Effector memory CD4-positive, alpha-beta T cell (primary cell): ENCODE data around the gene UBAC2.
A peak's percentile ranks its signal among the peaks of the same experiment; 100 is the strongest.
"Not testable (repeated sequence)": the region's sequence is repeated elsewhere in the genome, so short reads cannot be mapped to it uniquely, and the experiment has no call there.

Experiments used
- DNase-seq, 3 donors: peaks; one replicate each; pipeline ENCODE4 v3.0.0-alpha.2; 2020
- H3K27ac ChIP-seq: 2 replicates; pipeline ENCODE4 v1.7.0; 2013; ENCODE audit warnings: mild to moderate bottlenecking, low read length, moderate library complexity; ENCODE audit not compliant: insufficient read depth, poor library complexity, severe bottlenecking
- H3K27me3 ChIP-seq: replicated peaks from 2 replicates; pipeline ENCODE4 v1.7.0; 2013; ENCODE audit warnings: mild to moderate bottlenecking, low read length; ENCODE audit not compliant: insufficient read depth, control insufficient read depth, poor library complexity, severe bottlenecking
- H3K36me3 ChIP-seq: 2 replicates; pipeline ENCODE4 v1.7.0; 2013; ENCODE audit warnings: mild to moderate bottlenecking, low read length, moderate library complexity; ENCODE audit not compliant: control insufficient read depth, insufficient read depth
- H3K4me1 ChIP-seq: 2 replicates; pipeline ENCODE4 v1.7.0; 2013; ENCODE audit warnings: low read length, mild to moderate bottlenecking; ENCODE audit not compliant: control insufficient read depth, insufficient read depth, poor library complexity, severe bottlenecking
- H3K4me3 ChIP-seq: 2 replicates; pipeline ENCODE4 v1.7.0; 2013; ENCODE audit warnings: low read length, low read depth, mild to moderate bottlenecking; ENCODE audit not compliant: insufficient read depth, poor library complexity, severe bottlenecking
- H3K9me3 ChIP-seq: 2 replicates; pipeline ENCODE4 v1.7.0; 2013; ENCODE audit warnings: mild to moderate bottlenecking, low read length, moderate library complexity; ENCODE audit not compliant: control insufficient read depth

UBAC2 gene

DNA sequence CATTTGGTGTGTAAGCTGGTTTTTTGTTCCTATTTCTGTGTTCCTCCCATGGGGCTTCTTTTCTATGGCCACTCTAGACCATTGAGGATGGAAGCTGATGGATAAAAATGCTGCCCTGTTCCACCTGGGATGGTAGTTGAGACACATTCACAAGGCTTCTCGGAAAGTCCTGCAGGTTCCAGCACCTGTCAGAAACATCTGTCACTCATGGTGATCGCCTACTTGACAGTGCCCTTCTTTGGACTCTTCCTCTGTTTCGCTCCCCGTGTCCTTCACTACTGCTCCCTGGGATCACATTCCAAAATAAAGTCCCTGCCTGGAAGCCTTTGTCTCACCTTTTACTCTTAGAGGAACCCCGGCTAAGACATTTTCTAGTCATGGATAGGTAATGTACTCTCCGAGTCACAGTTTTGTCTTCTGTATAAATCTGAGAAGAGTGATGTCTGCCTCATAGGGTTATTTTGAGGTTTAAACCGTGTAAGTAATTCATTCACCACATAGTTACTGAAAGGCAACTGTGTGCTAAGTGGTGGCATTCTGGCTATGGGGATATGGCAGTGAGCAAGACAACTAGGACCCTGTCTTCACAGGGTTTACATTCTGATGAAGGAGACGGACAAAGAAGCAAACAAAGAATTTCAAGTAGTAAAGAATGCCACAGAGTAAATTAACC, 21.0 kb downstream of the UBAC2 start:
- Histone ChIP-seq H3K9me3 (no peaks in the 10 kb centered on the region), H3K27ac (peak overlapping the region; percentile 0), H3K4me3 (no peak overlapping the region), H3K27me3 (no peaks in the 10 kb centered on the region), H3K4me1 (peaks cover 69% of the 10 kb centered on the region), H3K36me3 (no peaks in the 10 kb centered on the region)
- no peak for DNase-seq

DNA sequence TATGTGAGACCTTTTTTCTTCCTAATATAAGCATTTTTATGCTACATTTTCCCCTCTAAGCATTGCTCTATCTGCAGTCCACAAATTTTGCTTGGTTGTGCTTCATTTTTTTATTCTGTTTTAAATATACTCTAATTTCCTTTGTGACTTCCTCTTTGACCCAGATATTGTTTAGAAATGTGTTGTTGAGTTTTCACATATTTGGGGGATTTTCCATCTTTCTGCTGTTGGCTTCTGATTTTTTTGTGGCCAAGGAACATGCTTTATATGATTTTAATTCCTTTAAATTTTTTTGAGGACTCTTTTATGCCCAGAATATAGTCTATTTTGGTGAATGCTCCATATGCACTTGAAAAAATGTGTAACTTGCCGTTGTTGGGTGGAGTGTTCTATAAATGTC, 22.9 kb downstream of the UBAC2 start:
- Histone ChIP-seq H3K4me1 (peaks cover 67% of the 10 kb centered on the region), H3K4me3 (peak overlapping the region; percentile 7), H3K36me3 (no peaks in the 10 kb centered on the region), H3K9me3 (no peaks in the 10 kb centered on the region), H3K27me3 (no peaks in the 10 kb centered on the region), H3K27ac (peak overlapping the region; percentile 56)
- DNase-seq: no peak

DNA sequence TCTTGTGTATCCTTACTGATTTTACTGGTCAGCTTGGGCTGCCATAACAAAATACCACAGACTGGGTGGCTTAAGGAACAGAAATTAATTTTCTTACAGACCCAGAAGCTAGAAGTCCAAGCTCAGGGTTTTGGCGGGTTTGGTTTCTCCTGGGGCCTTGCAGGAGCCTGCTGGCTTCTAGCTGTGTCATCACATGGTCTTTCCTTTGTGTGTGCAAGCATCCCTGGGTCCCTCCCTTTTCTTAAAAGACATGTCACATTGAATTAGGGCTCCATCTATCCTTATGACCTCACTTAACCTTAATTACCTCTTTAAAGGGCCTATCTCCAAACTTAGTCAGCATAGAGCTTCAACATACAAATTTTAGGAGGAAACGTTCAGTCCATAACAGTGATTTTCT, 23.4 kb downstream of the UBAC2 start:
- Histone ChIP-seq H3K9me3 (no peaks in the 10 kb centered on the region), H3K27me3 (no peaks in the 10 kb centered on the region), H3K4me1 (peaks cover 66% of the 10 kb centered on the region), H3K36me3 (no peaks in the 10 kb centered on the region), H3K4me3 (peak overlapping the region; percentile 7), H3K27ac (peak overlapping the region; percentile 56)
- DNase-seq: no peak

DNA sequence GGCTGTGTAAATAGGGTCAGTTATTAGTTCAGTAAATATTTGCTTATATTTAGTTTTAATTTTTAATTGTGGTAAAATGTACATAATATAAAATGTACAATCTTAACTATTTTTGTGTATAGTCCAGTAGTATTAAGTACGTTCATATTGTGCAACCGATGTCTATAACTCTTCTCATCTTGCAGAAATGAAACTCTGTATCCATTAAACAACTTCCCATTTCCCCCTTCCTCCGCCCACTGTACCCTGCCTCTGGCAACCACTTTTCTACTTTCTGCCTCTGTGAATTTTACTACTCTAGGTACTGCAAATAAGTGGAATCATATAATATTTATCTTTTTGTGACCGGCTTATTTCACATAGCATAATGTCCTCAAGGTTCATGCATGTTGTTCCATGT, 24.4 kb downstream of the UBAC2 start:
- H3K4me1 ChIP-seq: peaks cover 66% of the 10 kb centered on the region

DNA sequence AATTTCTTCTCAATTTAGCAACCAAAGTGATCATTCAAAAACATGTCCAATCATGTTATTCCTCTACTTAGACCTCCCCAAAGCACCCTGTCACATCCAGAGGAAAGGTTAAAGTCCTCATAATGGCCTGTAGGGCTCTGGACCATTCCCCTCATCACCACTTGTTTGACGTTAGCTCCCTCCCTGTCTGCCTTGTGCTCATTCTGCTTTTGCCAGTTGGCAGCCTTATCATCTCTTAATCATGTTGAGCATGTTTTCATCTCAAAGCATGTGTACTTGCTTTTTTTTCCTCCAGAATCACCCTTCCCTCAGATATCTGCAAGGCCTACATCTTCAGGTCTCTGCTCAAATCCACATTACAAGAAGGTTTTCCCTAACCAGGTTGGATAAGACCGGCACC, 25.9 kb downstream of the UBAC2 start:
- Histone ChIP-seq H3K27me3 (no peaks in the 10 kb centered on the region), H3K36me3 (no peaks in the 10 kb centered on the region), H3K9me3 (no peaks in the 10 kb centered on the region), H3K27ac (no peak overlapping the region), H3K4me1 (peaks cover 59% of the 10 kb centered on the region), H3K4me3 (no peak overlapping the region)
- no peak for DNase-seq

More for the DNA sequence above, 24.4 kb downstream of the UBAC2 start:
- H3K9me3 ChIP-seq: no peaks in the 10 kb centered on the region
- no peak overlapping the region for H3K4me3 ChIP-seq
- DNase-seq: no peak
- no peaks in the 10 kb centered on the region for H3K27me3 ChIP-seq
- no peak overlapping the region for H3K27ac ChIP-seq
- H3K36me3 ChIP-seq: no peaks in the 10 kb centered on the region

DNA sequence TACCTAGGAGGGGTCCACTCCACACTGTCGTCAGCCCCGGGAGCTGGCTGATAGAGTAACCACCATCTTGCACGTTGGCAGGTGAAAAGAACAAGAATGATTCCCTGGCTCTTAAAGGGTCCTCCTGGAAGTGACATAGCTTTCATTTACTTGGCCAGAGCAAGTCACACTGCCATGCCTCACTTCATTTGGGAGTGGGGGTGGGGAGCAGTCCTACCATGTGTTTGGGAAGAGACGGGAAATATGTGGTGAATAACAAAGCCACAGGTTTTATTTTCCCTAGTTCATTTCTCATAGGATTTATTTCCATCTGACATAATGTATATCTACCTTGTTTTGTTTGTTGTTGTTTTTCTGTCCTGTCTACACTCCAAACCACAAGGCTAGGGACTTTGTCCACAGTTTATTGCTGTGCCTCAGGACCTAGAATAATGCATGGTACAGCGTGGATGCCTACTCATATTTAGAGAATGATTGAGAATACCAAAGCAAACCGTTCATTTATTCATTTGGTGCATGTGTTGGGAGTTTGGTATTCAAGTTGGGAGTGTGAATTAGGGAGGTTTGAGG, 26.8 kb downstream of the UBAC2 start:
- H3K36me3 ChIP-seq: no peaks in the 10 kb centered on the region
- no peaks in the 10 kb centered on the region for H3K27me3 ChIP-seq
- no peak overlapping the region for H3K27ac ChIP-seq
- no peak for DNase-seq
- peaks cover 56% of the 10 kb centered on the region for H3K4me1 ChIP-seq
- H3K9me3 ChIP-seq: no peaks in the 10 kb centered on the region
- no peak overlapping the region for H3K4me3 ChIP-seq

DNA sequence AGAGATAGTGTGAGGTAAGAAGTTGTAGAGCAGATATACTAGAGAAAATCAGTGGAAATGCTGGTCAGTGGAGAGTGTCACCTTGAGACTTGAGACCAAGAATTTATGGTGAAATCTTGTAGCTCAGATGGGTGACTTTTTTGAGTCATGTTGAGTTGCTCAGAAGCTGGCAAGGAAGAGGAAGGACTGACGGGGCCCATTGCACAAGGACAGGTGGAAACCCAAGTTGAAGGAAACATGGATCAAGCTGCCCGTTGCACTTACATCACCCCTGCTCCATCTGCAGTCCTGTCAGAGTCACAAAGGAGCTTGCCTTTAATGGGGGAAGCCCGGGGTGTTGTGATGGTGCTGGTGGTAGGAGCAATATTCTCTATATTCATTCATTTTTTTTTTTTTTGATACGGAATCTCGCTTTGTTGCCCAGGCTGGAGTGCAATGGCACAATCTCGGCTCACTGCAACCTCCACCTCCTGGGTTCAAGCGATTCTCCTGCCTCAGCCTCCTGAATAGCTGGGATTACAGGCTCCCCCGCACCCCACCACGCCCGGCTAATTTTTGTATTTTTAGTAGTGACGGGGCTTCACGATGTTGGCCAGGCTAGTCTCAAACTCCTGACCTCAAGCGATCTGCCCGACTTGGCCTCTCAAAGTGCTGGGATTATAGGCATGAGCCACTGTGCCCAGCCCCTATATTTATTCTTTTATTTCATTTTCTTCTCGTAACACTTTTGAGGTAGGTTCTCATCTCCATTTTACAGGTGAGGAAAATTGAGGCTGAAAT, 27.4 kb downstream of the UBAC2 start:
- peaks cover 56% of the 10 kb centered on the region for H3K4me1 ChIP-seq
- no peaks in the 10 kb centered on the region for H3K36me3 ChIP-seq
- H3K4me3 ChIP-seq: no peak overlapping the region
- no peak for DNase-seq
- H3K27me3 ChIP-seq: no peaks in the 10 kb centered on the region
- peak overlapping the region; percentile 58 for H3K27ac ChIP-seq
- no peaks in the 10 kb centered on the region for H3K9me3 ChIP-seq

DNA sequence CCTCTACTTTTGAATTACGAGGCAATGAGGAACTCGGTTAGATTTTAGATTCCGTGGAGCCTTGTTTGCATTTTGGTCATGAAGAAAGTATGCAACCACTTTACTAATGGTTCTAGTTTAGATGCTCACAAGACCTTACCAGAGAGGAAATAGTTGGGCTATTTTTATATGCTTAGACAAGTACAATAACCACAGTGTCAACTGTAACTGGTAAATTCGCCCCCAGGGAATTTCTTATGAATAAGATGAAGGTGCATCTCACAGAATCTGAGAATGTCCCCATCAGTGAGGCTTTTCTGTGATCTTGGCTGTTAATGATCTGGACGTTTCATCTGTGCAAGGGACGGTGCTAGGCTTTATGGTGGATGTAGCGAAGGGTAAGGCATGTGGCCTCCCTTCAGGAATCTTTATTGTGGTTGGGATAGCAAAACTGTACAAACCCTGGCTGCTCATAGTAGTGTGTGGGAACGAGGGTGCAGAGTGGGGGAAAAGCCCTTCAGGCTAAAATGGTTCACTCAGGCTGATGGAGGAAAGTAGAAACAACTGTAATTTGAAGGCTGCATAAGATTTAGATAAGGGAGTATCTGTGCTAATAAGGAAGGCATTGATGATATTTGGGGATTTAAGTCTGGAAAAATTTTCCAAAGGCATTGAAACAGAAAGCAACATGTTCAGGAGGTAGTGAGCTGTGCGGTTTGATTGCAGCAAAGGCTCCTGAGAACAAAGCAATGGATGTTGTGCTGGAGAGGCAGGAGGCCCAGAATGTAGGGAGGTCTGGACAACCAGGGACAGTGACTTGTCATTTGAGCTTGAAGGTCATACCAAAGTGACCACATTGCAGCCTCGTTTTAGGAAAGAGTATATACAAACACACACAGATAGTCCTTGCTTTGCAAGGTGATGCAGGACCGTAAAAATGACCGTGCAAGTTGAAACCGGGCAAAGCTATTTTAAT, 28.4 kb downstream of the UBAC2 start:
- DNase-seq: no peak
- no peaks in the 10 kb centered on the region for H3K27me3 ChIP-seq
- no peaks in the 10 kb centered on the region for H3K9me3 ChIP-seq
- H3K36me3 ChIP-seq: no peaks in the 10 kb centered on the region
- no peak overlapping the region for H3K4me3 ChIP-seq
- peak overlapping the region; percentile 58 for H3K27ac ChIP-seq
- H3K4me1 ChIP-seq: peaks cover 50% of the 10 kb centered on the region

DNA sequence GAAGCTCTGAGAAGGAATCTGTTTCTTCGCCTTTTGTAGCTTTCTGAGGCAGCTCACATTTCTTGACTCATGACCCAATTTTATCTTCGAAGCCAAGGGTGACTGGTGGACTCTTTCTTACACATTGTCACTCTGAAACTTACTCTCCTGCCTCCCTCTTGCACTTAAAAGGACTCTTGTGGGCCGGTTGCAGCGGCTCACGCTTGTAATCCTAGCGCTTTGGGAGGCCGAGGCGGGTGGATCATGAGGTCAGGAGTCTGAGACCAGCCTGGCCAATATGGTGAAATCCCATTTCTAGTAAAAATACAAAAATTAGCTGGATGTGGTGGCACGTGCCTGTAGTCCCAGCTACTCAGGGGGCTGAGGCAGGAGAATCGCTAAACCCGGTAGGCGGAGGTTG, 29.9 kb downstream of the UBAC2 start:
- H3K9me3 ChIP-seq, H3K36me3 ChIP-seq, H3K4me3 ChIP-seq, H3K27me3 ChIP-seq, DNase-seq: not testable (repeated sequence)
- Histone ChIP-seq H3K27ac (peak overlapping the region; percentile 34), H3K4me1 (peaks cover 43% of the 10 kb centered on the region)
